GM19238 (cell line): ENCODE measurements around the gene MCU.
"Not testable (repeated sequence)": the region's sequence is repeated elsewhere in the genome, so short reads cannot be mapped to it uniquely, and the experiment has no call there.

Source experiments
- DNase-seq: peaks from one replicate; pipeline ENCODE4 v3.0.0; 2011; ENCODE audit warnings: low spot score; ENCODE audit not compliant: insufficient read length

MCU gene

GRCh38 chr10:72729528-72729927 lies 37.6 kb downstream of the MCU start:
- peak; percentile 6 for DNase-seq

GRCh38 chr10:72730479-72730878 lies 38.5 kb downstream of the MCU start:
- no peak for DNase-seq

GRCh38 chr10:72731916-72732419 lies 40.0 kb downstream of the MCU start:
- no peak for DNase-seq

GRCh38 chr10:72732521-72732920 lies 40.6 kb downstream of the MCU start:
- no peak for DNase-seq

- DNase-seq = no peak
These were observed 42.0 kb downstream of the MCU start for GRCh38 chr10:72733989-72734388.

GRCh38 chr10:72735288-72735936 lies 43.5 kb downstream of the MCU start:
- DNase-seq = no peak

GRCh38 chr10:72736176-72736827 lies 44.4 kb downstream of the MCU start:
- DNase-seq = no peak

GRCh38 chr10:72736828-72737220 lies 44.9 kb downstream of the MCU start:
- DNase-seq = no peak

- not testable (repeated sequence) for DNase-seq
These were observed 45.4 kb downstream of the MCU start for GRCh38 chr10:72737357-72737756.

- DNase-seq = no peak
These were observed 46.5 kb downstream of the MCU start for GRCh38 chr10:72738486-72738885.

GRCh38 chr10:72740528-72740927 lies 48.6 kb downstream of the MCU start:
- no peak for DNase-seq

- no peak for DNase-seq
These were observed 50.1 kb downstream of the MCU start for GRCh38 chr10:72742092-72742491.

- DNase-seq = no peak
These were observed 50.9 kb downstream of the MCU start for GRCh38 chr10:72742797-72743196.

- no peak for DNase-seq
These were observed 52.6 kb downstream of the MCU start for GRCh38 chr10:72744566-72744965.

- DNase-seq = no peak
These were observed 54.8 kb downstream of the MCU start for GRCh38 chr10:72746426-72747363.

- no peak for DNase-seq
These were observed 55.6 kb downstream of the MCU start for GRCh38 chr10:72747521-72747920.

- no peak for DNase-seq
These were observed 61.9 kb downstream of the MCU start for GRCh38 chr10:72753760-72754231.

GRCh38 chr10:72754275-72755032 lies 62.5 kb downstream of the MCU start:
- no peak for DNase-seq

- no peak for DNase-seq
These were observed 64.9 kb downstream of the MCU start for GRCh38 chr10:72756674-72757385.

GRCh38 chr10:72757732-72758131 lies 65.8 kb downstream of the MCU start:
- DNase-seq = no peak
